H1 (cell line): ENCODE data around the gene ETS1. TPM values are rescaled to one million over a fixed set of nuclear protein-coding genes. Genes with fewer than 3 reads are reported as not detected.

ENCODE experiments used
- BACH1 ChIP-seq: IDR thresholded peaks from 2 replicates; pipeline ENCODE4 v1.6.1; 2012; ENCODE audit warnings: low read length, improper control_type of control experiment
- CREB1 ChIP-seq: IDR thresholded peaks from 2 replicates; pipeline ENCODE4 v1.6.1; 2012; ENCODE audit warnings: inconsistent platforms
- NRF1 ChIP-seq: IDR thresholded peaks from 2 replicates; pipeline ENCODE4 v1.6.1; 2011; ENCODE audit warnings: mild to moderate bottlenecking, low read depth, low read length, improper control_type of control experiment
- PHF8 ChIP-seq: fragments of 200-600 bp; sonication (generic); conservative IDR thresholded peaks from 2 replicates; pipeline ENCODE4 v1.7.1; 2012; ENCODE audit warnings: low read depth, mild to moderate bottlenecking, inconsistent platforms, low read length, moderate library complexity
- SAP30 ChIP-seq: fragments of 300-600 bp; sonication (generic); IDR thresholded peaks from 2 replicates; pipeline ENCODE4 v1.7.1; 2012; ENCODE audit warnings: low read length, moderate library complexity, mild to moderate bottlenecking, inconsistent platforms; ENCODE audit not compliant: insufficient read depth, insufficient replicate concordance
- SUZ12 ChIP-seq: fragments of 200-600 bp; sonication (generic); IDR thresholded peaks from 2 replicates; pipeline ENCODE4 v1.6.1; 2012; ENCODE audit warnings: mild to moderate bottlenecking, inconsistent platforms, low read length, moderate library complexity, mixed read lengths
- polyA plus RNA-seq, 7 experiments: library from polyadenylated mRNA; depleted of rRNA in 3 of 7; stranded (reverse) in 5 of 7; unstranded in 2 of 7; fragments of >200 nt in 5 of 7; fragments of 200-250 nt in 2 of 7; gene quantifications; 1 replicate in 5 of 7; 2 replicates in 1 of 7; 4 replicates in 1 of 7; pipeline versions ENCODE4 v1.2.1 to v1.2.3, GENCODE V29; 2011 to 2013; ENCODE audit warnings: missing spikeins in 2 of 7, mixed read lengths in 2 of 7
- total RNA-seq: library from RNA; stranded (reverse); fragmentation: NEBNext Ultra II Directional; extraction: Animal tissue kit (Norgen Biotek cat#: 25700); gene quantifications from 2 replicates; pipeline ENCODE4 v1.2.1, GENCODE V29; 2021
- TF ChIP-seq, protein P1 (sequence below): IDR thresholded peaks from 2 replicates; pipeline ENCODE4 v1.6.1; 2011; ENCODE audit warnings: low read length, improper control_type of control experiment
- TF ChIP-seq, protein P2 (sequence below): IDR thresholded peaks from 2 replicates; pipeline ENCODE4 v1.6.1; 2012; ENCODE audit warnings: low read length, inconsistent platforms
- TF ChIP-seq, protein P3 (sequence below): IDR thresholded peaks from 2 replicates; pipeline ENCODE4 v1.6.1; 2012; ENCODE audit warnings: inconsistent platforms

Gene ETS1
- total and polyA plus RNA-seq, 2 of the 8 experiments (the other 6 are each of a cell fraction or from before 2014, with no cell fraction given) = 10.0 to 35.3 TPM

DNA sequence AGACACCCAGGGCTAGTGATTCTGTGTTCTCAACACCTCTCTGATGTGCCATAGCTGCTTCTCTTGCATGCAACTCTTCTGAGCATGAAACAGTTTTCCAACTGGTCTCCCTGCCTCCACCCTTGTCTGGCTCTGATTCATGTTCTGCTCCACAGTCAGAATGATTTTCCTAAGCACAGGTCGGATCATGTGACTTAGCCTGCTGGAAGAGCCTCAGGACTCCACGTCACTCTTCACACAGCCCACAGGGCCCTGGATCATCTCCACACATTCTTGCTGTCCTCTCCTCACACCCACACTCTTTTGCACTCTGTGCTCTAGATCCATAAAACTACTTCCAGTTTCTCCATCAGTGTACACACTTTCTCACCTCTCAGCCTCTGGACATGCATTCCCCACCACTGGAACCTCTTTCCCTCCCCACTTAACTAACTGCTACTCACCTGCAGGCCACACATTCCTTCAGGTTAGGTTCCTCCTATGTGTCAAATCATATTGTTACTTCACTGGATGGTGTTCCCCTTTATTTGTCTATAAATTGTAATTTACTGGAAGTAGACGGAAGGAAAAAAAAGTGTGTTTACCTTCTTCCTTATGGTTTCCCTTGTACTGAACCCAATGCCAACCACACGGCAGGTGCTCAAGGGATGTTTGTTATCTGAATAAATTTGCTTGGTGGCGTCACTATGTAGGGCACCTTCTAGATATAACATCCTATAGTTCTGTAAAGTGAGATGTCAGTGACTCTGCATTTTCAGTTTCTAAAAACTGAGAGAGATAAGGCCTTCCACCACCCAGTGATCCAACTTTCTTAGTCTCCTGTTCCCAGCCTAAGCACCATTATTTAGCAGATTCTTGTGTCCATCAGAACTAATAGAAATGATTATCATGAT is 133.7 kb downstream of the ETS1 start (continued):
- TF ChIP-seq PHF8 (no peak), NRF1 (no peak), SAP30 (no peak), SUZ12 (no peak), BACH1 (no peak), CREB1 (no peak)
- TF ChIP-seq, protein P1, sequence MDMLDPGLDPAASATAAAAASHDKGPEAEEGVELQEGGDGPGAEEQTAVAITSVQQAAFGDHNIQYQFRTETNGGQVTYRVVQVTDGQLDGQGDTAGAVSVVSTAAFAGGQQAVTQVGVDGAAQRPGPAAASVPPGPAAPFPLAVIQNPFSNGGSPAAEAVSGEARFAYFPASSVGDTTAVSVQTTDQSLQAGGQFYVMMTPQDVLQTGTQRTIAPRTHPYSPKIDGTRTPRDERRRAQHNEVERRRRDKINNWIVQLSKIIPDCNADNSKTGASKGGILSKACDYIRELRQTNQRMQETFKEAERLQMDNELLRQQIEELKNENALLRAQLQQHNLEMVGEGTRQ = no peak
- TF ChIP-seq, protein P2, sequence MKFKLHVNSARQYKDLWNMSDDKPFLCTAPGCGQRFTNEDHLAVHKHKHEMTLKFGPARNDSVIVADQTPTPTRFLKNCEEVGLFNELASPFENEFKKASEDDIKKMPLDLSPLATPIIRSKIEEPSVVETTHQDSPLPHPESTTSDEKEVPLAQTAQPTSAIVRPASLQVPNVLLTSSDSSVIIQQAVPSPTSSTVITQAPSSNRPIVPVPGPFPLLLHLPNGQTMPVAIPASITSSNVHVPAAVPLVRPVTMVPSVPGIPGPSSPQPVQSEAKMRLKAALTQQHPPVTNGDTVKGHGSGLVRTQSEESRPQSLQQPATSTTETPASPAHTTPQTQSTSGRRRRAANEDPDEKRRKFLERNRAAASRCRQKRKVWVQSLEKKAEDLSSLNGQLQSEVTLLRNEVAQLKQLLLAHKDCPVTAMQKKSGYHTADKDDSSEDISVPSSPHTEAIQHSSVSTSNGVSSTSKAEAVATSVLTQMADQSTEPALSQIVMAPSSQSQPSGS = no peak
- TF ChIP-seq, protein P3, sequence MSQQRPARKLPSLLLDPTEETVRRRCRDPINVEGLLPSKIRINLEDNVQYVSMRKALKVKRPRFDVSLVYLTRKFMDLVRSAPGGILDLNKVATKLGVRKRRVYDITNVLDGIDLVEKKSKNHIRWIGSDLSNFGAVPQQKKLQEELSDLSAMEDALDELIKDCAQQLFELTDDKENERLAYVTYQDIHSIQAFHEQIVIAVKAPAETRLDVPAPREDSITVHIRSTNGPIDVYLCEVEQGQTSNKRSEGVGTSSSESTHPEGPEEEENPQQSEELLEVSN = no peak
